ENCODE results near the gene WNT3.

The WNT3 gene

DNA sequence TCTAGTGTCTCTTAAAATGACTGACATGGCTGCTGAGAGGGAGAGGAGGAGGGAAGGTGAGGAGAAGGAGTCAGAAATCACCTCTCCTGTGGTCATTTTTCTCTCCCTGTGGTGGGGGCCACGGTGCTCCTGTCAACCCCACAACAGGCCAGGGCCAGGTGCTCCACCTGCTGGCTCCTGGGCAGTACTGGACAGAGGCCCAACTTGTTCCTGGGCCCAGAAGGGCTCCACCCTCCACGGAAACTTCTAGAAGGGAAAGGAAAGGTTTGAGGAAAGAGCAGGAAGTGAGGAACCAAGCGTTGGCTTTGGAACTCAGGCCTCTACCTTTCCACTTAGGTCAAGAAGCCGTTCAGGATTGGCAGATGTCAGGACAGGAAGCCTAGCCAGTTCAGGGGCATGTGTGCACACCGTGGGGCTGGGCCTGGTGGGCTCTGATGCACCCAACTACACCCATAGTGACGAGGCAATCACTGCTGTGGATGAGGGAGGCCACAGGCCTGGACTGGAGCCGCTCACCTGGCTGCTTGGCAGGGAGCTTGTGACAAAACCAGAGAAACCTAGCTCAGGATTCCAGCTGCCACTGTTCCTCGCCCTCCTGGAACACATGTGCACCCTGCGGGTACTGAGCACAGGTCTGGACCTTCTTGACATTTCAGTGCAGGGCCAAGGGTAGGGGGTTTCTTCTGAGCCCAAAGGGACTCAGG, 36.1 kb downstream of the WNT3 start:
- peak overlapping the region; percentile 43; the same call in 1 of the 2 replicates for H3K27ac ChIP-seq
- TF ChIP-seq, protein P1, sequence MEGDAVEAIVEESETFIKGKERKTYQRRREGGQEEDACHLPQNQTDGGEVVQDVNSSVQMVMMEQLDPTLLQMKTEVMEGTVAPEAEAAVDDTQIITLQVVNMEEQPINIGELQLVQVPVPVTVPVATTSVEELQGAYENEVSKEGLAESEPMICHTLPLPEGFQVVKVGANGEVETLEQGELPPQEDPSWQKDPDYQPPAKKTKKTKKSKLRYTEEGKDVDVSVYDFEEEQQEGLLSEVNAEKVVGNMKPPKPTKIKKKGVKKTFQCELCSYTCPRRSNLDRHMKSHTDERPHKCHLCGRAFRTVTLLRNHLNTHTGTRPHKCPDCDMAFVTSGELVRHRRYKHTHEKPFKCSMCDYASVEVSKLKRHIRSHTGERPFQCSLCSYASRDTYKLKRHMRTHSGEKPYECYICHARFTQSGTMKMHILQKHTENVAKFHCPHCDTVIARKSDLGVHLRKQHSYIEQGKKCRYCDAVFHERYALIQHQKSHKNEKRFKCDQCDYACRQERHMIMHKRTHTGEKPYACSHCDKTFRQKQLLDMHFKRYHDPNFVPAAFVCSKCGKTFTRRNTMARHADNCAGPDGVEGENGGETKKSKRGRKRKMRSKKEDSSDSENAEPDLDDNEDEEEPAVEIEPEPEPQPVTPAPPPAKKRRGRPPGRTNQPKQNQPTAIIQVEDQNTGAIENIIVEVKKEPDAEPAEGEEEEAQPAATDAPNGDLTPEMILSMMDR (conservative IDR thresholded peaks at IDR 0.05): peak; percentile 96

DNA sequence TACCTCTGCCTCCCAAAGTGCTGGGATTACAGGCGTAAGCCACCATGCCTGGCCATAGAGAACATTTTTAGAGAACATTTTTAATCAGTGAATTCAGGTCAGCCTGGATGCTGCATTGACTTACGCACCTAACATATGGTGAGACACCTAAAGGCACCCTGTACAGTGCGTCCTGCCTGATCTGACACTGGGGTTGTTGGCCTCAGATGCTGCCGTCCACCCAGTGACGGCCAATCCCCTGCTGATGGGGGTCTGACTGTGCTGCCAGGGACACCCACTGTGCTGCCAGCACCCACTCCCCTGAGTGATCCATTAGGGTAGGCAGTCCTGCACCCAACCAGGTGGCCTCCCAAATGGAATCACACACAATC, 38.5 kb downstream of the WNT3 start:
- H3K27ac ChIP-seq: no peak overlapping the region
- TF ChIP-seq, protein P1 (conservative IDR thresholded peaks at IDR 0.05): no peak

DNA sequence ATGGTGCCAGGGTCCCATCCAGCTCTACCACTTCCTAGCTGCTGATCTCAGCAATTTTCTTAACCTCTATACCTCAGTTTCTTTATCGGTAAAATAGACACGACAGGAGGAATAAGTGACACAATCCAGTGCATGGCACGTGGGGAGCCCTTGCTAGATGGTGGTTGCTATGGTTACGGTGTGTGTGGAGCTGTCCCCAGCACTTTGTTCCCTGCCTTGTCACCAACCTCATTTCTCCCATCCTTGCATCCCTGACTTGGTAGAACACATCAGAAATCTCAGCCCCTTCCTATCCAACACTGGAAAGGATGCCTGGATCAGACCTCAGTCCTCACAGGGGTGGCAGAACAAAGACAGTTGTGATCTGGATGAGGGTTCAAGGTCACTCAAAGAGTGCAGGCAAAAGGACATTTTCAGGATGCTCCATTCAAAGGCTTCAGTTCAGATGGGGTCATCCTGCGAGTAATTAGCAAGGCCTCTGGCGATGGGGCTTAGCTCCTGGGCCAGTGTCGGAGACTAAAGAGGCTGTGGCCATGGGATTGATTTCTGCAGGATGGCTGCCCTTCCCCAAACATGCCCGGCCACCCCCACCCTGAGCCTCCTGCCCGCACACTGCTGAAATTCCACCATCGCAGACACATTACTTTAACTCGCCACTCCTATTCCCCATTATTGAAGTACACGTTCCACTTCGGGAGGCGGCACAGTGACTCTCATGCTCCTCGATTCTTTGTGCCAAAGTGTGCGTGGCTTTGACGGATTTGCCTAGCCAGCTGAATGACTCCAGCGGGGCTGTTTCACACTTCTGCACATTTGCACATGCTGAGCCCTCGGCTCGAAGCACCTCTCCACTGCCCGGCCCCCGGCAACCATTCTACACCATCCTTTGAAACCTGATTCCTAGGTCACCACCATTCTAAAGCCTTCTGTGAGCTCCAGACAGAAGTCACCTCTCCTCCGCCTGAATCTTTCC, 40.3 kb downstream of the WNT3 start:
- no peak overlapping the region for H3K27ac ChIP-seq
- TF ChIP-seq, protein P1 (conservative IDR thresholded peaks at IDR 0.05): no peak

GRCh38 chr17:46776298-46777005, 42.0 kb downstream of the WNT3 start:
- no peak overlapping the region for H3K27ac ChIP-seq
- TF ChIP-seq, protein P1 (conservative IDR thresholded peaks at IDR 0.05): no peak

- TF ChIP-seq, protein P1 (conservative IDR thresholded peaks at IDR 0.05): no peak
- H3K27ac ChIP-seq: no peak overlapping the region
Observed at GRCh38 chr17:46774108-46774737, 44.3 kb downstream of the WNT3 start.

- no peak overlapping the region for H3K27ac ChIP-seq
- TF ChIP-seq, protein P1 (conservative IDR thresholded peaks at IDR 0.05): no peak
Observed at GRCh38 chr17:46773676-46774075, 44.8 kb downstream of the WNT3 start.
